GM23338 (cell line): ENCODE data around the gene GPR162. TPM values are rescaled to one million over a fixed set of nuclear protein-coding genes. Genes with fewer than 3 reads are reported as not detected.

Experiments
- ATAC-seq: fragments of 200-7000 bp; cut with Tn5 transposase; 3 replicates; pipeline ENCODE4 v1.9.1; 2020
- DNase-seq: peaks from one replicate; pipeline ENCODE4 v3.0.0-alpha.2; 2015; ENCODE audit warnings: low spot score
- H2AFZ ChIP-seq: fragments of 200-600 bp; sonication (generic); 2 replicates; pipeline ENCODE4 v1.8.0; 2016; ENCODE audit warnings: antibody characterized with exemption, mild to moderate bottlenecking, moderate library complexity
- H3F3A ChIP-seq: fragments of 200-600 bp; sonication (generic); replicated peaks from 2 replicates; pipeline ENCODE4 v1.8.0; 2017; ENCODE audit warnings: antibody characterized with exemption, mixed run types, low read depth
- H3K27ac ChIP-seq: fragments of 200-600 bp; sonication (generic); 2 replicates; pipeline ENCODE4 v1.6.1; 2016; ENCODE audit warnings: low read depth
- H3K27me3 ChIP-seq: fragments of 200-600 bp; sonication (generic); 2 replicates; pipeline ENCODE4 v1.8.0; 2016; ENCODE audit warnings: mild to moderate bottlenecking, mixed run types, moderate library complexity; ENCODE audit not compliant: insufficient read depth
- H3K36me3 ChIP-seq: fragments of 200-600 bp; sonication (generic); 2 replicates; pipeline ENCODE4 v1.8.0; 2016; ENCODE audit warnings: mild to moderate bottlenecking; ENCODE audit not compliant: insufficient read depth
- H3K4me1 ChIP-seq: fragments of 200-600 bp; sonication (generic); 2 replicates; pipeline ENCODE4 v1.8.0; 2016; ENCODE audit warnings: mild to moderate bottlenecking, moderate library complexity; ENCODE audit not compliant: insufficient read depth
- H3K4me2 ChIP-seq: fragments of 200-600 bp; sonication (generic); 2 replicates; pipeline ENCODE4 v1.7.1; 2017; ENCODE audit warnings: mixed run types
- H3K4me3 ChIP-seq: fragments of 200-600 bp; sonication (generic); 2 replicates; pipeline ENCODE4 v1.6.1; 2016; ENCODE audit warnings: mixed run types
- H3K79me2 ChIP-seq: fragments of 200-600 bp; sonication (generic); replicated peaks from 2 replicates; pipeline ENCODE4 v1.8.0; 2017; ENCODE audit warnings: mild to moderate bottlenecking; ENCODE audit not compliant: insufficient read depth
- H3K9me2 ChIP-seq: fragments of 200-600 bp; sonication (generic); 2 replicates; pipeline ENCODE4 v1.8.0; 2017; ENCODE audit not compliant: insufficient read depth
- H4K20me1 ChIP-seq: fragments of 200-600 bp; sonication (generic); replicated peaks from 2 replicates; pipeline ENCODE4 v1.8.0; 2017; ENCODE audit warnings: mild to moderate bottlenecking; ENCODE audit not compliant: insufficient read depth
- H3K27ac Mint-ChIP-seq: 2 replicates; pipeline ENCODE4 v1.8.0; 2020; ENCODE audit warnings: inconsistent platforms, mild to moderate bottlenecking, moderate library complexity, mixed read lengths
- H3K27me3 Mint-ChIP-seq: 3 replicates; pipeline ENCODE4 v1.8.0; 2022; ENCODE audit warnings: low read depth, mild to moderate bottlenecking, moderate library complexity, mixed read lengths, inconsistent platforms; ENCODE audit not compliant: insufficient read depth, poor library complexity
- H3K36me3 Mint-ChIP-seq: 3 replicates; pipeline ENCODE4 v1.8.0; 2021; ENCODE audit warnings: low read depth, mild to moderate bottlenecking, inconsistent platforms, moderate library complexity, mixed read lengths
- H3K4me1 Mint-ChIP-seq: 3 replicates; pipeline ENCODE4 v1.8.0; 2020; ENCODE audit warnings: mild to moderate bottlenecking, inconsistent platforms, mixed read lengths
- H3K4me3 Mint-ChIP-seq: 3 replicates; pipeline ENCODE4 v1.8.0; 2021; ENCODE audit warnings: moderate library complexity, mild to moderate bottlenecking, inconsistent platforms, mixed read lengths
- H3K9me3 Mint-ChIP-seq: 3 replicates; pipeline ENCODE4 v1.8.0; 2020; ENCODE audit warnings: moderate library complexity, mild to moderate bottlenecking, inconsistent platforms, mixed read lengths
- CREB1 ChIP-seq: fragments of 250-450 bp; sonication (Bioruptor Pico); IDR thresholded peaks from 2 replicates; pipeline ENCODE4 v1.5.0; 2020; ENCODE audit warnings: low read depth, mild to moderate bottlenecking, moderate library complexity
- CTCF ChIP-seq, 2 experiments: fragments of 200-600 bp in 1 of 2; sonication (generic) in 1 of 2; conservative IDR thresholded peaks; 2 replicates each; pipeline versions ENCODE4 v1.5.1 to v1.6.1; 2016 to 2017; ENCODE audit warnings: antibody characterized with exemption in 2 of 2, low read depth in 2 of 2, mild to moderate bottlenecking in 2 of 2, moderate library complexity in 1 of 2
- ETS1 ChIP-seq: IDR thresholded peaks from 2 replicates; pipeline ENCODE4 v1.6.1; 2016; ENCODE audit warnings: antibody characterized with exemption
- EZH2 ChIP-seq: fragments of 200-600 bp; sonication (generic); IDR thresholded peaks from one replicate; pipeline ENCODE4 v1.8.0; 2017; ENCODE audit warnings: antibody characterized with exemption, mild to moderate bottlenecking, low read depth; ENCODE audit not compliant: unreplicated experiment
- EZH2phosphoT487 ChIP-seq: fragments of 200-600 bp; sonication (generic); IDR thresholded peaks from one replicate; pipeline ENCODE4 v1.8.1; 2018; ENCODE audit warnings: antibody characterized with exemption; ENCODE audit not compliant: unreplicated experiment
- JUNB ChIP-seq: IDR thresholded peaks from one replicate; pipeline ENCODE4 v1.6.1; 2016; ENCODE audit warnings: antibody characterized with exemption; ENCODE audit not compliant: unreplicated experiment
- NANOG ChIP-seq: IDR thresholded peaks from 2 replicates; pipeline ENCODE4 v1.6.1; 2016; ENCODE audit warnings: antibody characterized with exemption, borderline replicate concordance
- POLR2AphosphoS5 ChIP-seq: IDR thresholded peaks from 2 replicates; pipeline ENCODE4 v1.6.1; 2016; ENCODE audit warnings: antibody characterized with exemption, low read depth
- STAT1 ChIP-seq: IDR thresholded peaks from one replicate; pipeline ENCODE4 v1.6.1; 2016; ENCODE audit warnings: antibody characterized with exemption; ENCODE audit not compliant: unreplicated experiment
- ZNF114 ChIP-seq: fragments of 250-450 bp; sonication (Bioruptor Pico); IDR thresholded peaks from 2 replicates; pipeline ENCODE4 v1.5.0; 2020; ENCODE audit warnings: mild to moderate bottlenecking, moderate library complexity
- ZNF331 ChIP-seq: fragments of 250-450 bp; sonication (Bioruptor Pico); IDR thresholded peaks from 2 replicates; pipeline ENCODE4 v1.5.0; 2020; ENCODE audit warnings: low read depth, mild to moderate bottlenecking, moderate library complexity
- ZNF462 ChIP-seq: fragments of 250-450 bp; sonication (Bioruptor Pico); IDR thresholded peaks from 2 replicates; pipeline ENCODE4 v1.5.0; 2020; ENCODE audit warnings: mild to moderate bottlenecking, moderate library complexity
- polyA plus RNA-seq: library from polyadenylated mRNA; unstranded; fragments of >200 nt; fragmentation: Nextera tagmentation; extraction: Ambion mirVana; gene quantifications from 2 replicates; pipeline ENCODE4 v1.2.1, GENCODE V29; 2016
- total RNA-seq: library from RNA; depleted of rRNA; stranded (reverse); fragments of >200 nt; shearing (Covaris generic); gene quantifications from 2 replicates; pipeline ENCODE4 v1.2.3, GENCODE V29; 2014
- TF ChIP-seq, protein P1 (sequence below): IDR thresholded peaks from one replicate; pipeline ENCODE4 v1.6.1; 2018; ENCODE audit warnings: antibody characterized with exemption; ENCODE audit not compliant: unreplicated experiment

GPR162 gene
- total and polyA plus RNA-seq, 2 experiments from 2014 or later, result 4.7 to 5.0 TPM

DNA sequence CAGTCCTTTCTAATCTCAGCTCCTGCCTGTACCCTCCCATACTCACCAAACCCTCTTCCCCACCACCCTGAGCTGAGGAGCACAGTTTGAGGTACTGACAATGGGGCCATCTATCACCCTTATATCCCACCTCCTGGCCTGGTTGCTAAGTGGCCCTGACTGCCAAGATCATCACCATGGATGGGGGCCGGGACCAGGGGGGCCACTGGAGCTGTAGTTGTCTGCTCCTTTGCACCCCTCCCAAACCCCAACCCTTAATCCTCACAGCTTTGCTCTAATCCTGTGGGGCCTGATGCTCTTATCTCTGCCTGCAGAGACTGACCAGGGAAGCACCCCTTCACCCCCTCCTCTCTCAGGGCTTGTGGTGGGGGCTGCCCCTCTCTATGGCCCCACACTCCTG lies 18.7 kb downstream of the GPR162 start:
- H3K27me3 ChIP-seq, result no peaks in the 10 kb centered on the region
- Mint-ChIP-seq H3K27me3 (peaks cover 22% of the 10 kb centered on the region), H3K36me3 (peaks cover 69% of the 10 kb centered on the region), H3K9me3 (no peaks in the 10 kb centered on the region), H3K27ac (no peak overlapping the region), H3K4me1 (peaks cover 18% of the 10 kb centered on the region), H3K4me3 (peak overlapping the region; percentile 12; the same call in 1 of the 3 replicates)
- no peak overlapping the region for H3K4me2 ChIP-seq
- peaks cover 5% of the 10 kb centered on the region; the same call in 1 of the 2 replicates for H3K4me1 ChIP-seq
- H2AFZ ChIP-seq, result no peak overlapping the region
- peaks cover 2% of the 10 kb centered on the region; the same call in 1 of the 2 replicates for H3F3A ChIP-seq
- H3K79me2 ChIP-seq, result no peaks in the 10 kb centered on the region
- H3K4me3 ChIP-seq, result no peak overlapping the region
- no peaks in the 10 kb centered on the region; the same call in 1 of the 2 replicates for H4K20me1 ChIP-seq
- H3K27ac ChIP-seq, result no peak overlapping the region
- no peaks in the 10 kb centered on the region for H3K9me2 ChIP-seq
- TF ChIP-seq CTCF (conservative IDR thresholded peaks at IDR 0.05; ENCODE audit: low read depth in 2 of 2) (no peak), NANOG (no peak), EZH2 (no peak), EZH2phosphoT487 (no peak), POLR2AphosphoS5 (no peak), ZNF462 (CRISPR knock-in tag) (no peak), ZNF114 (no peak), JUNB (no peak), ETS1 (no peak), ZNF331 (CRISPR knock-in tag) (no peak), CREB1 (CRISPR knock-in tag) (no peak), STAT1 (no peak)
- TF ChIP-seq, protein P1, sequence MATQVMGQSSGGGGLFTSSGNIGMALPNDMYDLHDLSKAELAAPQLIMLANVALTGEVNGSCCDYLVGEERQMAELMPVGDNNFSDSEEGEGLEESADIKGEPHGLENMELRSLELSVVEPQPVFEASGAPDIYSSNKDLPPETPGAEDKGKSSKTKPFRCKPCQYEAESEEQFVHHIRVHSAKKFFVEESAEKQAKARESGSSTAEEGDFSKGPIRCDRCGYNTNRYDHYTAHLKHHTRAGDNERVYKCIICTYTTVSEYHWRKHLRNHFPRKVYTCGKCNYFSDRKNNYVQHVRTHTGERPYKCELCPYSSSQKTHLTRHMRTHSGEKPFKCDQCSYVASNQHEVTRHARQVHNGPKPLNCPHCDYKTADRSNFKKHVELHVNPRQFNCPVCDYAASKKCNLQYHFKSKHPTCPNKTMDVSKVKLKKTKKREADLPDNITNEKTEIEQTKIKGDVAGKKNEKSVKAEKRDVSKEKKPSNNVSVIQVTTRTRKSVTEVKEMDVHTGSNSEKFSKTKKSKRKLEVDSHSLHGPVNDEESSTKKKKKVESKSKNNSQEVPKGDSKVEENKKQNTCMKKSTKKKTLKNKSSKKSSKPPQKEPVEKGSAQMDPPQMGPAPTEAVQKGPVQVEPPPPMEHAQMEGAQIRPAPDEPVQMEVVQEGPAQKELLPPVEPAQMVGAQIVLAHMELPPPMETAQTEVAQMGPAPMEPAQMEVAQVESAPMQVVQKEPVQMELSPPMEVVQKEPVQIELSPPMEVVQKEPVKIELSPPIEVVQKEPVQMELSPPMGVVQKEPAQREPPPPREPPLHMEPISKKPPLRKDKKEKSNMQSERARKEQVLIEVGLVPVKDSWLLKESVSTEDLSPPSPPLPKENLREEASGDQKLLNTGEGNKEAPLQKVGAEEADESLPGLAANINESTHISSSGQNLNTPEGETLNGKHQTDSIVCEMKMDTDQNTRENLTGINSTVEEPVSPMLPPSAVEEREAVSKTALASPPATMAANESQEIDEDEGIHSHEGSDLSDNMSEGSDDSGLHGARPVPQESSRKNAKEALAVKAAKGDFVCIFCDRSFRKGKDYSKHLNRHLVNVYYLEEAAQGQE, result no peak
- peaks cover 13% of the 10 kb centered on the region for H3K36me3 ChIP-seq
- DNase-seq (no peak), ATAC-seq (no peak)
